Cerebellar cortex (tissue), 1 donor: ENCODE measurements around the gene ABCG1.

ENCODE experiments used
- DNase-seq: peaks from one replicate; pipeline ENCODE4 v3.0.0-alpha.2; 2015; ENCODE audit warnings: low spot score

Gene ABCG1

GRCh38 chr21:42306366-42307035 is 87.6 kb downstream of the ABCG1 start:
- DNase-seq, result no peak

- DNase-seq, result no peak
Measured at GRCh38 chr21:42307106-42307505, 88.2 kb downstream of the ABCG1 start.

GRCh38 chr21:42308161-42308913 is 89.4 kb downstream of the ABCG1 start:
- no peak for DNase-seq

GRCh38 chr21:42308914-42309752 is 90.2 kb downstream of the ABCG1 start:
- no peak for DNase-seq

DNA sequence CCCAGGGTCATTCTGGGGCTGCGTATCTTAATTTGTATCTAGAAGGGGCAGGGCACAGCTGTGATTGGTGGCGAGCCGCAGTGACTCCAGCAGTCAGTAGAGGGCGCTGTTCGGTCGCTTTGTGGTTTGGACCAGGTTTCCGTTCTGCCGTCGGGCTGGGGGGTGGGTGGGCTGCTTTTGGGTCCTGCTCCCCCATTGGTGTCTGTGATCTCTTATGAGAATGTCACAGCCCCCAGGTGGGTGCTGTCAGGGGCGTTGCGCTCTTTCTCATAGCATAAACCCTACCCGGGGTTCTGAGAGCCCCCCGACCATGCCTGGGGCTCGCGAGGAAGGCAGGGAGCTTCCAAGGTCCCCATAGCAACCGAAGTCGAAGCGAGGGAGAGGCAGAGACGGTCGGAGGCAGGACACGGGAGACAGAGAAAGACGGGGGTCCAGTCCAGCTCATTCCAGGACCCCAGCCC is 90.8 kb downstream of the ABCG1 start:
- peak; percentile 42 for DNase-seq

DNA sequence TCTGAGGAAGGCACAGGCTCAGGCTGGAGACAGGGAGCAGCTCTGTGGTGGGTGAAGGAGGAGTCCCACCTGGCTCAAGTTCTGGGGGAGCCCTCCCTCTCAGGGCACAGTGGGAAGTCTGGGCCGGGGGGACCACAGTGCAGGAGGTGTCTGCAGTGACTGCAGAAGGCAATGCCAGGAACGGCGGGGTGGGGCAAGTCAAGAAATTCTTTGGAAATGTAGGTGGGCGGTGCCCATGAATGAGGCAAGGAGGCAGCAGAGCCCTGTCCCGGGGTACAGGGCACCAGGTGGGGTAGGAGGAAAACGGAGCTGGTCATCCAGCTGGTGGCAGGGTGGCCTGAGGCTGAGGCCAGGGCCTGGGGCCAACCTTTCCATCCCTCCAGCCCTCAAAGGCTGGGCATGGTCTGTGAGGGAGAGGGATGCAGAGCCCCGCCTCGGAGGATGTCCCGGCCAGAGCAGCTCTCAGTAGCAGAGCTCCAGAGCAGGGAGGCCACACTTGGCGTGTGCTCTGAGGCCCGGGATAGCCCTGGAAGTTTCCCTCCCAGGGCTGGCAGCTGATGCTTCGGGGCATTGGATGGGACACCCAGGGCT is 91.6 kb downstream of the ABCG1 start:
- no peak for DNase-seq

- no peak for DNase-seq
Measured at GRCh38 chr21:42311160-42311559, 92.2 kb downstream of the ABCG1 start.

- DNase-seq, result no peak
Measured at GRCh38 chr21:42311816-42312625, 93.1 kb downstream of the ABCG1 start.

GRCh38 chr21:42312626-42313104 is 93.7 kb downstream of the ABCG1 start:
- DNase-seq, result no peak

DNA sequence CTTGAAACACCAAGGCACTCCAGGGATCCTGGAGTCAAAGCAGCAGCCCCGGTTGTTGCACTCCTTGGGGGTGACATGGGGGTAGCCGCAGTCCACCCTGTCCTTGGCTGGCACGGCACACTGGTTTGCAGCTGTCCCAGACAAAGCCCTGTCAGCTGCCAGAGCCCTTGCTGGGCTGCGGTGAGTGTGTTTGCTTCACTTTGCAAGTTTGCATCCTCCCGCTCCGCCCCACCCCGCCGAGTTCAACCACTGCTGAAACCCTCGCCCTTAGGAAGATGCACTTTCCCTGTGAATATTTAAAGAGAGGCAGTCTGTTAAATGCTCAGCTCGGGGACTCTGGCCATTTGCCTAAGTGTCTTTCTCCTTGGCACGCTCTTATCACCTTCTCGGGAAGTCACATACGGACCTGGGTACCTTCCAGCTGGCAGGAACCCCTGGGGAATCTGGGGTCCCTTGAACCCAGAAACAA is 94.6 kb downstream of the ABCG1 start:
- no peak for DNase-seq

DNA sequence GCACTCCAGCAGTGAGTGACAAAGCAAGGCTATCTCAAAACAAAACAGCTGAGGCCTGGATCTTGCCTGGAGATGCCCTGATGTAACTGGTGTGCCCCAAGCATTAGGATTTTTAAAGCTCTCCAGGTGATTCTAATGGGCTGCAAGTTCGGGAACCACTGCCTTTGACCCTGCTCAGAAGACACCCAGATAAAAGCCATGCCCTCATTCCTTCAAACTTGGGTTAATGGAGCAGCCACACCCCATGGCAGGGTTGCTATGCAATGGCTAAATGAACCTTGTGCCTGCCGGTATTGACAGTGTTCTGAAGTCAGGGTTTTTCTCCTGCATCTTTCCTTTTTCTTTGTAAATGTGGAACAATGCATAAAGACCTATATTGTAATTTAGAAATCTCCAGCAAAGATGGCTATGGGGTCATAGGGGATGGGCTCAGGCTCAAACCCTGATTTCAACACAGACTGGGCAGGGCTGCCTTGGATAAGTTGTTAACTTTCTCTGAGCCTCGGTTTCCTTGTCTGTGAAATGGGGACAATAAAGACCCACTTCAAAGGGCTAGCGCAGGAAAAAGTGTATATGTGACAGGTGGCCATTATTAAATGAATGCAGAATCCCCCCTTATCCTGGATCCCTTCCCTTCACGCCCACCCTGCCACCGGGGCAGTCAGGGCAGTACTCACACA is 95.8 kb downstream of the ABCG1 start:
- no peak for DNase-seq

GRCh38 chr21:42315296-42315891 is 96.5 kb downstream of the ABCG1 start, which contains the start of gene TFF3:
TSS of gene TFF3 (minus strand) at chr21:42315409. CDS start at chr21:42315374, 35 bp downstream.
- DNase-seq, result no peak

DNA sequence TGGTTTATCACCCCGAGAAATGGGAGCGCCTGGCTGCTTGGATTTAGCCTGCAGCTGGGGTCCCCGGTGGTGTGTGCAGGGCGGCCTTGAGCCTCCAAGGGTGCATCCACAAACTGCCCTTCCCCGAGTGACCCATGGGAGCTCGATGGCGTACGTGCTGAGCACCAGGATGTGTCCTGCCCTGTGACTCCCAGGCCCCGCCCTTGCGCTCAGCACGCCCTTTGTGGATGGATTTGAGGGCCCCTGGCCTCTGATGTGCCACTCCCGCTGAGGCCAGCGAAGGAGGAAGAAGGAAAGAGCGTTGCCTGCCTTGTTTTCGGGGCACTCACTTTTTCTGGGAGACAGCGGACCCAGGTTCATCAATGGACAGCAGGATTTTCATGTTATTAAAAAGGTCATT is 98.0 kb downstream of the ABCG1 start:
- DNase-seq, result no peak

GRCh38 chr21:42317341-42317741 is 98.4 kb downstream of the ABCG1 start:
- no peak for DNase-seq

DNA sequence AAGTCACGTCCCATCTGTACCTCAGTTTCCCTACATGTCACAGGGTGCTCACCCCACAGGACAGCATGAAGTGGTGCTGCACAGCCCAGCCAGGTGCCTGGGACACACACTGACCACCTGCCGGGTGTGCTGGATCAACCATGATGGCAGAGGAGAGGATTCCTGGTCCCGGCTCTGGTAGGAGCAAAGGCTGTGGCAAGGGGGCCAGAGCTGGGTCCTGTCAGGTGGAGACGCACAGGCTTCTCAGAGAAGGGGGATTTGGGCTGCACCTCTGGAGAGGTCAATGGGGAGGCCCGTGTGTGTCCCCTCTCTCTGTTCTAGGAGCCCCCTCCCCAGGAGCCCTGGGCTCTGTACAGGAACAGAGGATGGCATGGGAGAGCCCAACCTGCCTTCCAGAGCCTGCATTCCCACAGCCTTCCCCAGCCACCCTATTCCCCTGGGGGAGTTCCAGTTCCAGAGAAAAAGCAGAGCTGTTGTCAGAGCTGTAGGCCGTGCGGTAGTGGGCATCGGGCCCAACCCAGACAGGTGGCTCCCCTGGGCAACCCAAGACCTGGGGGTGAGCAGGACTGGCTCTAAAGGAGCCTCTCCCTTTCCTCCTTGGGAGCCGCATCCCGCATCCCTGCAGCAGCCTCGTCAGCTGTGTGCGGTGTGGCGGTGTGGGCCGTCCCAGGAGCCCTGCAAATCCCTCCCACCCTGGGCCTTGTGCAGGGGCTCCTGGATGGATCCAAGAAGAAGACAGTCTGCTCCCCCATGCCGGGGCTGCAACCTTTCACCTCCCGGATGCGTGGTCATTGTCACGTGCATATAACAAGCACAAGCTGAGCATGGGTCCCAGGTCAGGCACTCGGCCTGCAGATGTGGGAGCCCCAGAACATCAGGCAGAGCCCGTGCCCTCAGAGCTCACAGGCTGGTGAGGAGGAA is 99.1 kb downstream of the ABCG1 start:
- no peak for DNase-seq

DNA sequence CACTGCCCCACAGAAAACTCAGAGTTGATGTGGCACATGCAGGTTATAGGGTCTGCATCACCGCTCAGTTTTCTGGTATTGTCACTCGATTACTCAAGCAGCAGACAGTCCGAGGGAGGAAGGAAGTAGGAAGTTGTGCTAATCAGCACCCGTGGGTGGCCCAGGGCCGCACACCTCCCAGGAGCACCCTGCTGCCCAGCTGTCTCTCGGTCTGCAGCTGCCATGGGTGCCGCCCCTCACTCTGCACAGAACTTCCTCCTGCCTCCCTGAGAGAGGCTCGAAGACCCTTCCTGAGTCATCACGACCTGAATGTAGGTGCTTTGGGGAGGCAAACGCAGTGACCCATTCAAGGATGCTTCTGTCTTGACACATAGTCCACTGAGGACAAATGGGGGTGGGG is 100.4 kb downstream of the ABCG1 start:
- DNase-seq, result no peak

- DNase-seq, result no peak
Measured at GRCh38 chr21:42319851-42320572, 101.1 kb downstream of the ABCG1 start.

DNA sequence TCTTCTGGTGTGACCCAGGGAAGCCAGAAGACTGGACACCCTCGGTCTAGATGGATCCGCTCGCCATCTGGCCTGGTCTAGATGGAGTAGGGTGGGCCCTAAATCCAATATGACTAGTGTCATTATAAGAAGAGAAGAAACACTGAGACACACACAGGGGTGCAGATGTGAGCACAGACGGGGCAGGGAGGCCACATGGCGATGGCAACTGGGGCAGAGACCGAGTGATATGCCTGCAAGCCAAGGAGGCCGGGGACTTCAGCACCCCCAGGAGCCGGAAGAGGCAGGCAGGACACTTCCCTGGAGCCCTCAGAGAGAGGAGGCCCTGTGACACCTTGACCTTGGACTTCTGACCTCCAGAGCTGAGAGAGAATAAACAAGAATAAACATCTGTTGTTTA is 101.9 kb downstream of the ABCG1 start:
- DNase-seq, result no peak
